K562 (cell line): ENCODE results near the gene AVPI1. TPM values are rescaled to one million over a fixed set of nuclear protein-coding genes. Genes with fewer than 3 reads are reported as not detected.

ENCODE experiments used
- PYGO2 ChIP-seq: fragments of 450-650 bp; IDR thresholded peaks from 2 replicates; pipeline ENCODE4 v1.6.1; 2016; ENCODE audit warnings: mild to moderate bottlenecking, missing genetic modification characterization, moderate library complexity, missing compliant biosample characterization
- SMAD4 ChIP-seq: fragments of 250-450 bp; sonication (Bioruptor Pico); conservative IDR thresholded peaks from 2 replicates; pipeline ENCODE4 v1.8.0; 2021; ENCODE audit warnings: inconsistent platforms, mild to moderate bottlenecking, moderate library complexity
- ZMIZ1 ChIP-seq, 2 experiments: fragments of 150-350 bp in 1 of 2; IDR thresholded peaks; 2 replicates each; pipeline ENCODE4 v1.6.1; 2012 to 2016; ENCODE audit warnings: low read depth in 2 of 2, low read length in 2 of 2, mild to moderate bottlenecking in 1 of 2, moderate library complexity in 1 of 2
- polyA plus RNA-seq, 8 experiments: library from polyadenylated mRNA; depleted of rRNA in 4 of 8; stranded (reverse) in 5 of 8; unstranded in 3 of 8; fragments of >200 nt; fragmentation: Nextera tagmentation in 2 of 8; fragmentation: Illumina TruSeq in 1 of 8; extraction: Ambion mirVana in 2 of 8; extraction: Trizol in 1 of 8; gene quantifications; 2 replicates each; pipeline versions ENCODE4 v1.2.1 to v1.2.3, GENCODE V29; 2011 to 2014; ENCODE audit warnings: inconsistent platforms in 1 of 8, missing spikeins in 1 of 8
- total RNA-seq, 7 experiments: library from RNA; depleted of rRNA in 6 of 7; stranded (reverse); fragments of >200 nt in 6 of 7; fragmentation: Illumina TruSeq in 2 of 7; extraction: Trizol in 2 of 7; gene quantifications; 2 replicates each; pipeline versions ENCODE4 v1.2.1 to v1.2.3, GENCODE V29; 2011 to 2021; ENCODE audit warnings: low replicate concordance in 1 of 7
- TF ChIP-seq, protein P1 (sequence below): sonication (generic); formaldehyde crosslinking; IDR thresholded peaks from 2 replicates; pipeline ENCODE4 v1.8.1; 2023; ENCODE audit warnings: missing genetic modification reagents, mild to moderate bottlenecking, borderline replicate concordance
- TF ChIP-seq, protein P2 (sequence below): fragments of 450-650 bp; IDR thresholded peaks from 2 replicates; pipeline ENCODE4 v1.6.1; 2016; ENCODE audit warnings: mild to moderate bottlenecking, moderate library complexity

The AVPI1 gene
- total and polyA plus RNA-seq, 9 of the 15 experiments (the other 6 are each of a cell fraction or from before 2014, with no cell fraction given), result 0.90 to 10.4 (median 7.4) TPM

- TF ChIP-seq, protein P1, sequence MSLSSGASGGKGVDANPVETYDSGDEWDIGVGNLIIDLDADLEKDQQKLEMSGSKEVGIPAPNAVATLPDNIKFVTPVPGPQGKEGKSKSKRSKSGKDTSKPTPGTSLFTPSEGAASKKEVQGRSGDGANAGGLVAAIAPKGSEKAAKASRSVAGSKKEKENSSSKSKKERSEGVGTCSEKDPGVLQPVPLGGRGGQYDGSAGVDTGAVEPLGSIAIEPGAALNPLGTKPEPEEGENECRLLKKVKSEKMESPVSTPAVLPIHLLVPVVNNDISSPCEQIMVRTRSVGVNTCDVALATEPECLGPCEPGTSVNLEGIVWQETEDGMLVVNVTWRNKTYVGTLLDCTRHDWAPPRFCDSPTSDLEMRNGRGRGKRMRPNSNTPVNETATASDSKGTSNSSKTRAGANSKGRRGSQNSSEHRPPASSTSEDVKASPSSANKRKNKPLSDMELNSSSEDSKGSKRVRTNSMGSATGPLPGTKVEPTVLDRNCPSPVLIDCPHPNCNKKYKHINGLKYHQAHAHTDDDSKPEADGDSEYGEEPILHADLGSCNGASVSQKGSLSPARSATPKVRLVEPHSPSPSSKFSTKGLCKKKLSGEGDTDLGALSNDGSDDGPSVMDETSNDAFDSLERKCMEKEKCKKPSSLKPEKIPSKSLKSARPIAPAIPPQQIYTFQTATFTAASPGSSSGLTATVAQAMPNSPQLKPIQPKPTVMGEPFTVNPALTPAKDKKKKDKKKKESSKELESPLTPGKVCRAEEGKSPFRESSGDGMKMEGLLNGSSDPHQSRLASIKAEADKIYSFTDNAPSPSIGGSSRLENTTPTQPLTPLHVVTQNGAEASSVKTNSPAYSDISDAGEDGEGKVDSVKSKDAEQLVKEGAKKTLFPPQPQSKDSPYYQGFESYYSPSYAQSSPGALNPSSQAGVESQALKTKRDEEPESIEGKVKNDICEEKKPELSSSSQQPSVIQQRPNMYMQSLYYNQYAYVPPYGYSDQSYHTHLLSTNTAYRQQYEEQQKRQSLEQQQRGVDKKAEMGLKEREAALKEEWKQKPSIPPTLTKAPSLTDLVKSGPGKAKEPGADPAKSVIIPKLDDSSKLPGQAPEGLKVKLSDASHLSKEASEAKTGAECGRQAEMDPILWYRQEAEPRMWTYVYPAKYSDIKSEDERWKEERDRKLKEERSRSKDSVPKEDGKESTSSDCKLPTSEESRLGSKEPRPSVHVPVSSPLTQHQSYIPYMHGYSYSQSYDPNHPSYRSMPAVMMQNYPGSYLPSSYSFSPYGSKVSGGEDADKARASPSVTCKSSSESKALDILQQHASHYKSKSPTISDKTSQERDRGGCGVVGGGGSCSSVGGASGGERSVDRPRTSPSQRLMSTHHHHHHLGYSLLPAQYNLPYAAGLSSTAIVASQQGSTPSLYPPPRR (CRISPR knock-in tag), result no peak
- TF ChIP-seq SMAD4 (CRISPR knock-in tag), result peak; percentile 69
- no peak for TF ChIP-seq ZMIZ1 (IDR thresholded peaks at IDR 0.05; ENCODE audit: low read depth in 2 of 2, low read length in 2 of 2)
- no peak for TF ChIP-seq PYGO2 (tag)
- TF ChIP-seq, protein P2, sequence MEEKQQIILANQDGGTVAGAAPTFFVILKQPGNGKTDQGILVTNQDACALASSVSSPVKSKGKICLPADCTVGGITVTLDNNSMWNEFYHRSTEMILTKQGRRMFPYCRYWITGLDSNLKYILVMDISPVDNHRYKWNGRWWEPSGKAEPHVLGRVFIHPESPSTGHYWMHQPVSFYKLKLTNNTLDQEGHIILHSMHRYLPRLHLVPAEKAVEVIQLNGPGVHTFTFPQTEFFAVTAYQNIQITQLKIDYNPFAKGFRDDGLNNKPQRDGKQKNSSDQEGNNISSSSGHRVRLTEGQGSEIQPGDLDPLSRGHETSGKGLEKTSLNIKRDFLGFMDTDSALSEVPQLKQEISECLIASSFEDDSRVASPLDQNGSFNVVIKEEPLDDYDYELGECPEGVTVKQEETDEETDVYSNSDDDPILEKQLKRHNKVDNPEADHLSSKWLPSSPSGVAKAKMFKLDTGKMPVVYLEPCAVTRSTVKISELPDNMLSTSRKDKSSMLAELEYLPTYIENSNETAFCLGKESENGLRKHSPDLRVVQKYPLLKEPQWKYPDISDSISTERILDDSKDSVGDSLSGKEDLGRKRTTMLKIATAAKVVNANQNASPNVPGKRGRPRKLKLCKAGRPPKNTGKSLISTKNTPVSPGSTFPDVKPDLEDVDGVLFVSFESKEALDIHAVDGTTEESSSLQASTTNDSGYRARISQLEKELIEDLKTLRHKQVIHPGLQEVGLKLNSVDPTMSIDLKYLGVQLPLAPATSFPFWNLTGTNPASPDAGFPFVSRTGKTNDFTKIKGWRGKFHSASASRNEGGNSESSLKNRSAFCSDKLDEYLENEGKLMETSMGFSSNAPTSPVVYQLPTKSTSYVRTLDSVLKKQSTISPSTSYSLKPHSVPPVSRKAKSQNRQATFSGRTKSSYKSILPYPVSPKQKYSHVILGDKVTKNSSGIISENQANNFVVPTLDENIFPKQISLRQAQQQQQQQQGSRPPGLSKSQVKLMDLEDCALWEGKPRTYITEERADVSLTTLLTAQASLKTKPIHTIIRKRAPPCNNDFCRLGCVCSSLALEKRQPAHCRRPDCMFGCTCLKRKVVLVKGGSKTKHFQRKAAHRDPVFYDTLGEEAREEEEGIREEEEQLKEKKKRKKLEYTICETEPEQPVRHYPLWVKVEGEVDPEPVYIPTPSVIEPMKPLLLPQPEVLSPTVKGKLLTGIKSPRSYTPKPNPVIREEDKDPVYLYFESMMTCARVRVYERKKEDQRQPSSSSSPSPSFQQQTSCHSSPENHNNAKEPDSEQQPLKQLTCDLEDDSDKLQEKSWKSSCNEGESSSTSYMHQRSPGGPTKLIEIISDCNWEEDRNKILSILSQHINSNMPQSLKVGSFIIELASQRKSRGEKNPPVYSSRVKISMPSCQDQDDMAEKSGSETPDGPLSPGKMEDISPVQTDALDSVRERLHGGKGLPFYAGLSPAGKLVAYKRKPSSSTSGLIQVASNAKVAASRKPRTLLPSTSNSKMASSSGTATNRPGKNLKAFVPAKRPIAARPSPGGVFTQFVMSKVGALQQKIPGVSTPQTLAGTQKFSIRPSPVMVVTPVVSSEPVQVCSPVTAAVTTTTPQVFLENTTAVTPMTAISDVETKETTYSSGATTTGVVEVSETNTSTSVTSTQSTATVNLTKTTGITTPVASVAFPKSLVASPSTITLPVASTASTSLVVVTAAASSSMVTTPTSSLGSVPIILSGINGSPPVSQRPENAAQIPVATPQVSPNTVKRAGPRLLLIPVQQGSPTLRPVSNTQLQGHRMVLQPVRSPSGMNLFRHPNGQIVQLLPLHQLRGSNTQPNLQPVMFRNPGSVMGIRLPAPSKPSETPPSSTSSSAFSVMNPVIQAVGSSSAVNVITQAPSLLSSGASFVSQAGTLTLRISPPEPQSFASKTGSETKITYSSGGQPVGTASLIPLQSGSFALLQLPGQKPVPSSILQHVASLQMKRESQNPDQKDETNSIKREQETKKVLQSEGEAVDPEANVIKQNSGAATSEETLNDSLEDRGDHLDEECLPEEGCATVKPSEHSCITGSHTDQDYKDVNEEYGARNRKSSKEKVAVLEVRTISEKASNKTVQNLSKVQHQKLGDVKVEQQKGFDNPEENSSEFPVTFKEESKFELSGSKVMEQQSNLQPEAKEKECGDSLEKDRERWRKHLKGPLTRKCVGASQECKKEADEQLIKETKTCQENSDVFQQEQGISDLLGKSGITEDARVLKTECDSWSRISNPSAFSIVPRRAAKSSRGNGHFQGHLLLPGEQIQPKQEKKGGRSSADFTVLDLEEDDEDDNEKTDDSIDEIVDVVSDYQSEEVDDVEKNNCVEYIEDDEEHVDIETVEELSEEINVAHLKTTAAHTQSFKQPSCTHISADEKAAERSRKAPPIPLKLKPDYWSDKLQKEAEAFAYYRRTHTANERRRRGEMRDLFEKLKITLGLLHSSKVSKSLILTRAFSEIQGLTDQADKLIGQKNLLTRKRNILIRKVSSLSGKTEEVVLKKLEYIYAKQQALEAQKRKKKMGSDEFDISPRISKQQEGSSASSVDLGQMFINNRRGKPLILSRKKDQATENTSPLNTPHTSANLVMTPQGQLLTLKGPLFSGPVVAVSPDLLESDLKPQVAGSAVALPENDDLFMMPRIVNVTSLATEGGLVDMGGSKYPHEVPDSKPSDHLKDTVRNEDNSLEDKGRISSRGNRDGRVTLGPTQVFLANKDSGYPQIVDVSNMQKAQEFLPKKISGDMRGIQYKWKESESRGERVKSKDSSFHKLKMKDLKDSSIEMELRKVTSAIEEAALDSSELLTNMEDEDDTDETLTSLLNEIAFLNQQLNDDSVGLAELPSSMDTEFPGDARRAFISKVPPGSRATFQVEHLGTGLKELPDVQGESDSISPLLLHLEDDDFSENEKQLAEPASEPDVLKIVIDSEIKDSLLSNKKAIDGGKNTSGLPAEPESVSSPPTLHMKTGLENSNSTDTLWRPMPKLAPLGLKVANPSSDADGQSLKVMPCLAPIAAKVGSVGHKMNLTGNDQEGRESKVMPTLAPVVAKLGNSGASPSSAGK, result peak; percentile 93
These were observed at the start of gene AVPI1 (continued) for GRCh38 chr10:97686962-97687784.
